Thoracic aorta (tissue), 2 donors: Measurements from ENCODE around the gene ADAMTS2. TPM values are rescaled to one million over a fixed set of nuclear protein-coding genes. Genes with fewer than 3 reads are reported as not detected.

Experiments used
- ATAC-seq: fragments of 150-250 bp; one replicate; pipeline ENCODE4 v1.8.0; 2017; ENCODE audit warnings: low read depth; ENCODE audit not compliant: insufficient number of reproducible peaks, low FRiP score
- DNase-seq: peaks from one replicate; pipeline ENCODE4 v3.0.0-alpha.2; 2020; ENCODE audit warnings: low spot score
- H3K27ac ChIP-seq, 2 donors: fragments of 200-600 bp; sonication (generic); 1 replicate in 1 of 2; 2 replicates in 1 of 2; pipeline ENCODE4 v1.5.1; 2016; ENCODE audit warnings: mild to moderate bottlenecking in 2 of 2, moderate library complexity in 2 of 2
- H3K27me3 ChIP-seq: fragments of 200-600 bp; sonication (generic); replicated peaks from 2 replicates; pipeline ENCODE4 v1.6.0; 2016; ENCODE audit warnings: mild to moderate bottlenecking; ENCODE audit not compliant: insufficient read depth
- H3K36me3 ChIP-seq: fragments of 200-600 bp; sonication (generic); one replicate; pipeline ENCODE4 v1.5.1; 2016
- H3K4me1 ChIP-seq, 2 donors: fragments of 200-600 bp; sonication (generic); 1 replicate in 1 of 2; 2 replicates in 1 of 2; pipeline versions ENCODE4 v1.5.1 to v1.6.0; 2016; ENCODE audit warnings: low read depth in 2 of 2, mild to moderate bottlenecking in 1 of 2; ENCODE audit not compliant: control insufficient read depth in 1 of 2
- H3K4me3 ChIP-seq: fragments of 200-600 bp; sonication (generic); 2 replicates; pipeline ENCODE4 v1.5.1; 2016; ENCODE audit warnings: mild to moderate bottlenecking
- H3K9me3 ChIP-seq: fragments of 200-600 bp; sonication (generic); 2 replicates; pipeline ENCODE4 v1.5.1; 2016
- CTCF ChIP-seq: fragments of 200-600 bp; sonication (generic); IDR thresholded peaks from one replicate; pipeline ENCODE4 v1.5.1; 2019; ENCODE audit warnings: antibody characterized with exemption
- total RNA-seq, 2 donors: library from RNA; depleted of rRNA; stranded (reverse); fragments of >200 nt; gene quantifications; one replicate each; pipeline versions ENCODE4 v1.1.0 to v1.2.3, GENCODE V29; 2016

ADAMTS2 gene
- total RNA-seq, 2 donors from 2014 or later = 34.4 to 60.7 TPM

DNA sequence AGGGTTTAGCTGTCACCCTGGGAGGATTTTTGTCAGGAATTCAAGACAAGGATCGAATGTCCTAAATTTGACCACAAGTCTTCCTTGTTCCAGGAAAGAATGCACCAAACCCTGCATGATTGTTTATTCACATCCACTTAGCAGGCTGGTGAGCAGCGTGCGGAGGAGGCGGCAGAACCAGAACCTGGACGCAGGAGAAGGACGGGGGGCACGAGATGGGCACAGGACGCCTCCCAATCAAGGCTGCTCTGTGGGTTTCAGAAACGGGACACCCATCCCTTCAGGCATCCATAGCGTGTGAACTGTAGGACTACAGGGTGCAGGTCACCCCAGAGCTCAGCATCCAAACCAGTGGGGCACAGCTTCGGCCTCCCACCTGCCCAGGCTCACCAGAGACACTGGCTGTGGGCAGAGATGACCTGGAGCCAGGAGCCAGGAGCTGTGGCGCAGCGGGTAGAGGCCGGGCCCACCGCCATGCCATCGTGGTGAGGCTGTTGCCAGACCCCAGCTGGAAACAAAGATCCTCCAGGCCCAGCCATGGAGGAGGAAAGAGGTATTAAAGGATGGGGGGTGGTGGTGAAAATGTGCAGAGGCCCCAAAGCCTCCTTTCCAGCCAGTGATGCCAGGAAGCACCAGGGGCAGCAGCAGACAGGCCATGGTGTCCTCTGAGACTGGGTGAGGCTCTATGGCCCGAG lies 32.3 kb upstream of the ADAMTS2 start:
- ATAC-seq (no peak), DNase-seq (no peak)
- TF ChIP-seq CTCF = no peak
- H3K4me3 ChIP-seq = no peak overlapping the region
- H3K27me3 ChIP-seq = no peaks in the 10 kb centered on the region
- no peaks in the 10 kb centered on the region for H3K36me3 ChIP-seq
- no peaks in the 10 kb centered on the region for H3K9me3 ChIP-seq
- no peaks in the 10 kb centered on the region for H3K4me1 ChIP-seq
- H3K27ac ChIP-seq = no peak overlapping the region

- ATAC-seq (no peak), DNase-seq (no peak)
- Histone ChIP-seq H3K9me3 (no peaks in the 10 kb centered on the region), H3K27ac (no peak overlapping the region), H3K27me3 (no peaks in the 10 kb centered on the region), H3K4me3 (no peak overlapping the region), H3K36me3 (no peaks in the 10 kb centered on the region), H3K4me1 (no peaks in the 10 kb centered on the region)
- TF ChIP-seq CTCF = no peak
Measured at GRCh38 chr5:179376701-179377420, 31.6 kb upstream of the ADAMTS2 start.

GRCh38 chr5:179375831-179376365 lies 30.6 kb upstream of the ADAMTS2 start:
- Histone ChIP-seq H3K36me3 (no peaks in the 10 kb centered on the region), H3K27ac (no peak overlapping the region), H3K9me3 (no peaks in the 10 kb centered on the region), H3K27me3 (no peaks in the 10 kb centered on the region), H3K4me1 (no peaks in the 10 kb centered on the region), H3K4me3 (no peak overlapping the region)
- DNase-seq (no peak), ATAC-seq (no peak)
- TF ChIP-seq CTCF = no peak

- Histone ChIP-seq H3K36me3 (no peaks in the 10 kb centered on the region), H3K27me3 (no peaks in the 10 kb centered on the region), H3K27ac (no peak overlapping the region), H3K4me3 (no peak overlapping the region), H3K4me1 (no peaks in the 10 kb centered on the region), H3K9me3 (no peaks in the 10 kb centered on the region)
- ATAC-seq (no peak), DNase-seq (no peak)
- TF ChIP-seq CTCF = no peak
Measured at GRCh38 chr5:179375236-179375685, 30.0 kb upstream of the ADAMTS2 start.

DNA sequence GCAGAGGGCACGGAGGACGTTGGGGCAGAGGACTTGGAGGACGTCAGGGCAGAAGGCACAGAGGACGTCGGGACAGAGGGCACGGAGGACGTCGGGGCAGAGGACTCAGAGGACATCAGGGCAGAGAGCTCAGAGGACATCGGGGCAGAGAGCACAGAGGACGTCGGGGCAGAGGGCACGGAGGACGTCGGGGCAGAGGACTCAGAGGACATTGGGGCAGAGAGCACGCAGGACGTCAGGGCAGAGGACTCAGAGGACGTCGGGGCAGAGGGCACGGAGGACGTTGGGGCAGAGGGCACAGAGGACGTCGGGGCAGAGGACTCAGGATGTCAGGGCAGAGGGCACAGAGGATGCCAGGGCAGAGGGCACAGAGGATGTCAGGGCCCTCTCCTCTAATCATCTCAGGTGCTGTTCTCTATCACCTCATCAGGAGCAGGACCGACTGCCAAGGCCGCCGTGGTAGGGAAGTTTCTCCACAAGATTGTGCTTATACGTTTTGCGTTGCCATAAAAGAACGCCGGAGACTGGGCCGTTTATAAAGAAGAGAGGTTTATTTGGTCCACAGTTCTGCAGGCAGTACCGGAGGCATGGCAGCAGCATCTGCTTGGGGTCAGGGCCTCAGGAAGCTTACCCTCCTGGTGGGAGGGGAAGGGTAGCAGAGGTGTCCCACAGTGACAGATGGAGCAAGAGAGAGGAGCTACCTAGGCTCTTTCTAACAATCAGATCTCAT lies 29.4 kb upstream of the ADAMTS2 start:
- Histone ChIP-seq H3K4me1 (no peaks in the 10 kb centered on the region), H3K27me3 (no peaks in the 10 kb centered on the region), H3K4me3 (no peak overlapping the region), H3K36me3 (no peaks in the 10 kb centered on the region), H3K27ac (no peak overlapping the region), H3K9me3 (no peaks in the 10 kb centered on the region)
- ATAC-seq (no peak), DNase-seq (no peak)
- TF ChIP-seq CTCF = no peak
